Astrocyte (in vitro differentiated cells and primary cell): Measurements from ENCODE around the gene ACAP3. TPM values are rescaled to one million over a fixed set of nuclear protein-coding genes. Genes with fewer than 3 reads are reported as not detected.
"Not testable (repeated sequence)": the region's sequence is repeated elsewhere in the genome, so short reads cannot be mapped to it uniquely, and the experiment has no call there.

ENCODE experiments used
- DNase-seq: peaks from one replicate; pipeline ENCODE4 v3.0.0-alpha.2; 2010; ENCODE audit warnings: low read depth
- FAIRE-seq: peaks from 2 replicates; lab custom pipeline; 2011; peaks lifted over from hg19 to GRCh38; lab: Jason Lieb, UNC
- H2AFZ ChIP-seq: 2 replicates; pipeline ENCODE4 v1.6.0; 2012; ENCODE audit warnings: low read depth, low read length, inconsistent platforms
- H3K27ac ChIP-seq: 2 replicates; pipeline ENCODE4 v1.5.1; 2011; ENCODE audit warnings: low read depth, low read length, inconsistent platforms
- H3K27me3 ChIP-seq: 2 replicates; pipeline ENCODE4 v1.6.0; 2011; ENCODE audit warnings: low read length, inconsistent platforms; ENCODE audit not compliant: insufficient read depth
- H3K36me3 ChIP-seq: 2 replicates; pipeline ENCODE4 v1.5.1; 2011; ENCODE audit warnings: low read length, inconsistent platforms; ENCODE audit not compliant: insufficient read depth
- H3K4me1 ChIP-seq: 2 replicates; pipeline ENCODE4 v1.5.1; 2011; ENCODE audit warnings: low read length, inconsistent platforms; ENCODE audit not compliant: insufficient read depth
- H3K4me2 ChIP-seq: 2 replicates; pipeline ENCODE4 v1.6.0; 2012; ENCODE audit warnings: low read length, inconsistent platforms
- H3K4me3 ChIP-seq: 2 replicates; pipeline ENCODE4 v1.5.1; 2011; ENCODE audit warnings: low read depth, mild to moderate bottlenecking, low read length, inconsistent platforms; ENCODE audit not compliant: insufficient read depth
- H3K79me2 ChIP-seq: 2 replicates; pipeline ENCODE4 v1.6.0; 2012; ENCODE audit warnings: mild to moderate bottlenecking, low read length, inconsistent platforms; ENCODE audit not compliant: insufficient read depth
- H3K9ac ChIP-seq: 2 replicates; pipeline ENCODE4 v1.6.0; 2012; ENCODE audit warnings: mild to moderate bottlenecking, low read length, inconsistent platforms
- H3K9me3 ChIP-seq: 2 replicates; pipeline ENCODE4 v1.5.1; 2012; ENCODE audit warnings: low read depth, mild to moderate bottlenecking, low read length, inconsistent platforms; ENCODE audit not compliant: insufficient read depth
- H4K20me1 ChIP-seq: 2 replicates; pipeline ENCODE4 v1.6.0; 2012; ENCODE audit warnings: low read length, inconsistent platforms; ENCODE audit not compliant: insufficient read depth
- H3K27ac Mint-ChIP-seq: one replicate; pipeline ENCODE4 v1.8.0; 2021; ENCODE audit warnings: mild to moderate bottlenecking, mixed read lengths; ENCODE audit not compliant: unreplicated experiment
- H3K27me3 Mint-ChIP-seq: one replicate; pipeline ENCODE4 v1.8.0; 2021; ENCODE audit warnings: low read depth, mixed read lengths; ENCODE audit not compliant: unreplicated experiment
- H3K36me3 Mint-ChIP-seq: one replicate; pipeline ENCODE4 v1.8.0; 2021; ENCODE audit warnings: low read depth, mixed read lengths; ENCODE audit not compliant: unreplicated experiment
- H3K4me1 Mint-ChIP-seq: one replicate; pipeline ENCODE4 v1.8.0; 2021; ENCODE audit warnings: low read depth, mixed read lengths; ENCODE audit not compliant: unreplicated experiment
- H3K4me3 Mint-ChIP-seq: one replicate; pipeline ENCODE4 v1.8.0; 2021; ENCODE audit warnings: mild to moderate bottlenecking, moderate library complexity, mixed read lengths; ENCODE audit not compliant: unreplicated experiment
- H3K9me3 Mint-ChIP-seq: one replicate; pipeline ENCODE4 v1.8.0; 2021; ENCODE audit warnings: mild to moderate bottlenecking, mixed read lengths; ENCODE audit not compliant: unreplicated experiment
- CTCF ChIP-seq: IDR thresholded peaks from 2 replicates; pipeline ENCODE4 v1.5.1; 2011; ENCODE audit warnings: low read depth, mild to moderate bottlenecking, inconsistent platforms, low read length, moderate library complexity; ENCODE audit not compliant: insufficient read depth
- EZH2 ChIP-seq: IDR thresholded peaks from 2 replicates; pipeline ENCODE4 v1.6.1; 2012; ENCODE audit warnings: mild to moderate bottlenecking, low read length, inconsistent platforms; ENCODE audit not compliant: insufficient read depth
- total RNA-seq: library from RNA; stranded (reverse); gene quantifications from 2 replicates; pipeline ENCODE4 v1.2.1, GENCODE V29; 2021

ACAP3 gene
- total RNA-seq, 1 donor from 2014 or later, result 64.0 TPM

- H3K27me3 ChIP-seq, result no peaks in the 10 kb centered on the region
- Mint-ChIP-seq H3K4me3 (no peak overlapping the region), H3K36me3 (peaks cover 14% of the 10 kb centered on the region), H3K4me1 (peaks cover 5% of the 10 kb centered on the region), H3K27me3 (no peaks in the 10 kb centered on the region), H3K9me3 (no peaks in the 10 kb centered on the region), H3K27ac (no peak overlapping the region)
- H3K9ac ChIP-seq, result no peak overlapping the region
- H2AFZ ChIP-seq, result no peak overlapping the region
- H4K20me1 ChIP-seq, result peaks cover 47% of the 10 kb centered on the region
- DNase-seq (no peak), FAIRE-seq (no peak)
- no peak overlapping the region for H3K4me3 ChIP-seq
- no peak overlapping the region for H3K27ac ChIP-seq
- peaks cover 15% of the 10 kb centered on the region for H3K79me2 ChIP-seq
- no peaks in the 10 kb centered on the region for H3K4me1 ChIP-seq
- TF ChIP-seq CTCF, result no peak
- no peak for TF ChIP-seq EZH2
- H3K36me3 ChIP-seq, result peaks cover 5% of the 10 kb centered on the region
- H3K9me3 ChIP-seq, result no peaks in the 10 kb centered on the region
- no peak overlapping the region for H3K4me2 ChIP-seq
Observed at GRCh38 chr1:1253972-1254666, 53.6 kb downstream of the ACAP3 start.

GRCh38 chr1:1253314-1253713 is 54.4 kb downstream of the ACAP3 start:
- Histone ChIP-seq H3K4me1 (no peaks in the 10 kb centered on the region), H3K9ac (no peak overlapping the region), H3K27me3 (no peaks in the 10 kb centered on the region), H3K79me2 (peaks cover 7% of the 10 kb centered on the region), H3K27ac (no peak overlapping the region), H3K4me2 (no peak overlapping the region), H3K36me3 (peaks cover 5% of the 10 kb centered on the region), H3K4me3 (no peak overlapping the region), H4K20me1 (peaks cover 39% of the 10 kb centered on the region), H2AFZ (no peak overlapping the region), H3K9me3 (no peaks in the 10 kb centered on the region)
- H3K27ac Mint-ChIP-seq, result no peak overlapping the region
- peaks cover 5% of the 10 kb centered on the region for H3K4me1 Mint-ChIP-seq
- TF ChIP-seq CTCF, result no peak
- no peak for FAIRE-seq
- no peaks in the 10 kb centered on the region for H3K27me3 Mint-ChIP-seq
- no peak overlapping the region for H3K4me3 Mint-ChIP-seq
- DNase-seq, result no peak
- H3K9me3 Mint-ChIP-seq, result no peaks in the 10 kb centered on the region
- H3K36me3 Mint-ChIP-seq, result peaks cover 14% of the 10 kb centered on the region

- Mint-ChIP-seq H3K27ac (peak overlapping the region; percentile 53), H3K4me3 (no peak overlapping the region), H3K4me1 (peaks cover 4% of the 10 kb centered on the region), H3K27me3 (no peaks in the 10 kb centered on the region), H3K9me3 (no peaks in the 10 kb centered on the region), H3K36me3 (peaks cover 9% of the 10 kb centered on the region)
- no peak for TF ChIP-seq CTCF
- no peak for TF ChIP-seq EZH2
- Histone ChIP-seq H4K20me1 (peaks cover 32% of the 10 kb centered on the region), H2AFZ (no peak overlapping the region), H3K4me1 (no peaks in the 10 kb centered on the region), H3K4me3 (no peak overlapping the region), H3K36me3 (peaks cover under 1% of the 10 kb centered on the region), H3K79me2 (no peaks in the 10 kb centered on the region), H3K4me2 (no peak overlapping the region), H3K27me3 (peaks cover 3% of the 10 kb centered on the region), H3K27ac (no peak overlapping the region), H3K9ac (no peak overlapping the region), H3K9me3 (no peaks in the 10 kb centered on the region)
- FAIRE-seq, result no peak
- DNase-seq, result no peak
Observed at GRCh38 chr1:1250786-1251284, 56.9 kb downstream of the ACAP3 start.

DNA sequence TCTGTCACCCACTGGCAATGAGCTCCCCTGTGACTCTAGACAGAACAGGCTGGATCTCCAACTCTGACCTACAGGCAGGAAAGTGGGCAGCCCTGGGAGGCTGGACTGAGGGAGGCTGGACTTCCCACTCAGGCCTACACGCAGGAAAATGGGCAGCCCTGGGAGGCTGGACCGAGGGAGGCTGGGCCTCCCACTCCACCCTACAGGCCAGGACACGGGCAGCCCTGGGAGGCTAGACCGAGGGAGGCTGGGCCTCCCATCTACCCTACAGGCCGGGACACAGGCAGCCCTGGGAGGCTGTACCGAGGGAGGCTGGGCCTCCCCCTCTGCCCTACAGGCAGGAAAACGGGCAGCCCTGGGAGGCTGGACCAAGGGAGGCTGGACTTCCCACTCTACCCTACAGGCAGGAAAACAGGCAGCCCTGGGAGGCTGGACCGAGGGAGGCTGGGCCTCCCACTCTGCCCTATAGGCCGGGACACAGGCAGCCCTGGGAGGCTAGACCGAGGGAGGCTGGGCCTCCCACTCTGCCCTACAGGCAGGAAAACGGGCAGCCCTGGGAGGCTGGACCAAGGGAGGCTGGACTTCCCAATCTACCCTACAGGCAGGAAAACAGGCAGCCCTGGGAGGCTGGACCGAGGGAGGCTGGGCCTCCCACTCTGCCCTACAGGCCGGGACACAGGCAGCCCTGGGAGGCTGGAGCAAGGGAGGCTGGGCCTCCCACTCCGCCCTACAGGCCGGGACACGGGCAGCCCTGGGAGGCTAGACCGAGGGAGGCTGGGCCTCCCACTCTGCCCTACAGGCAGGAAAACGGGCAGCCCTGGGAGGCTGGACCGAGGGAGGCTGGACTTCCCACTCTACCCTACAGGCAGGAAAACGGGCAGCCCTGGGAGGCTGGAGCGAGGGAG is 59.5 kb downstream of the ACAP3 start:
- H3K27me3 ChIP-seq, H3K27ac ChIP-seq, H3K79me2 ChIP-seq, H3K27ac Mint-ChIP-seq, H3K9ac ChIP-seq, H2AFZ ChIP-seq, H3K4me3 Mint-ChIP-seq, FAIRE-seq, H3K4me2 ChIP-seq, H3K4me3 ChIP-seq, H3K27me3 Mint-ChIP-seq, H3K9me3 Mint-ChIP-seq, H3K4me1 ChIP-seq, H3K36me3 Mint-ChIP-seq, DNase-seq, H3K4me1 Mint-ChIP-seq, H3K36me3 ChIP-seq, H3K9me3 ChIP-seq: not testable (repeated sequence)
- peaks cover 10% of the 10 kb centered on the region for H4K20me1 ChIP-seq
